NOMO-1 treated with DMSO at 0.1 percent for 48 hours (cell line): ENCODE measurements around the gene SUSD5.

Source experiments
- DNase-seq: peaks from one replicate; lab custom pipeline; 2025; ENCODE audit not compliant: unreplicated experiment; lab: John Stamatoyannopoulos, UW

Gene SUSD5

GRCh38 chr3:33117461-33117860 lies 101.1 kb downstream of the SUSD5 start:
- no peak for DNase-seq

- DNase-seq = peak; percentile 89
Measured at GRCh38 chr3:33115024-33115768, 103.4 kb downstream of the SUSD5 start.

- DNase-seq = no peak
Measured at GRCh38 chr3:33114622-33115023, 104.0 kb downstream of the SUSD5 start.

DNA sequence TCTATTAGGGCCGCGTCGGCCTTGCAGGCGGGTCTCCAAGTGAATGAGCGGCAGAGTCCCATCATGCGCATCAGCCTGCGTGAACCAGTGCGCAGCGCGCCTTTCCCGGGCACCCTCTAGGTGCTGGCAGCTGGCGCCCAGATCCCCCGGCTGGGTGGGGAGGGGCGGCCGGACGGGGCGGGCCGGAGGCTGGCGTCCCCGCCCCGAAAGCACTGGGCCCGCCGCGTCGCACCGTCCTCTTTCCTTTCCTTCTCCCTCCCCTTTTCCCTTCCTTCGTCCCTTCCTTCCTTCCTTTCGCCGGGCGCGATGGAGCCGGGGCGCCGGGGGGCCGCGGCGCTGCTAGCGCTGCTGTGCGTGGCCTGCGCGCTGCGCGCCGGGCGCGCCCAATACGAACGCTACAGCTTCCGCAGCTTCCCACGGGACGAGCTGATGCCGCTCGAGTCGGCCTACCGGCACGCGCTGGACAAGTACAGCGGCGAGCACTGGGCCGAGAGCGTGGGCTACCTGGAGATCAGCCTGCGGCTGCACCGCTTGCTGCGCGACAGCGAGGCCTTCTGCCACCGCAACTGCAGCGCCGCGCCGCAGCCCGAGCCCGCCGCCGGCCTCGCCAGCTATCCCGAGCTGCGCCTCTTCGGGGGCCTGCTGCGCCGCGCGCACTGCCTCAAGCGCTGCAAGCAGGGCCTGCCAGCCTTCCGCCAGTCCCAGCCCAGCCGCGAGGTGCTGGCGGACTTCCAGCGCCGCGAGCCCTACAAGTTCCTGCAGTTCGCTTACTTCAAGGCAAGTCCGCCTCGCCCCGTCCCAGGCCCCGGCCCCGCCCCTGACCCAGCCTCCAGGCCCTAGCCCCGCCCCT lies 104.6 kb downstream of the SUSD5 start, which contains the start of gene CRTAP:
CRTAP (plus strand) TSS at position 243 of the 850 bp plus-strand sequence; CDS start at position 307, 64 bp downstream.
- peak; percentile 91 for DNase-seq

DNA sequence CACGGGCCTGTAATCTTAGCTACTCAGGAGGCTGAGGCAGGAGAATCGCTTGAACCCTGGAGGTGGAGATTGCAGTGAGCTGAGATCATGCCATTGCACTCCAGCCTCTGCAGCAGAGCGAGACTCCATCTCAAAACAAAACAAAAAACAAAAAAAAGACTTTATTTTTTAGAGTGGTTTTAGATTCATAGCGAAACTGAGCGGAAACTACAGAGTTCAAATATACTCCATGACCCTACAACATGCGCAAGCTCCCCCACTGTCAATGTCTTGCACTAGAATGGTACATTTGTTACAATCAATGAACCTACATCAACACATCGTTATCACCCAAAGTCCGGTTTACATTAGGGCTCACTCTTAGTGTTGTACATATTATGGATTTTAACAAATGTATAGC lies 107.0 kb downstream of the SUSD5 start:
- DNase-seq = no peak

DNA sequence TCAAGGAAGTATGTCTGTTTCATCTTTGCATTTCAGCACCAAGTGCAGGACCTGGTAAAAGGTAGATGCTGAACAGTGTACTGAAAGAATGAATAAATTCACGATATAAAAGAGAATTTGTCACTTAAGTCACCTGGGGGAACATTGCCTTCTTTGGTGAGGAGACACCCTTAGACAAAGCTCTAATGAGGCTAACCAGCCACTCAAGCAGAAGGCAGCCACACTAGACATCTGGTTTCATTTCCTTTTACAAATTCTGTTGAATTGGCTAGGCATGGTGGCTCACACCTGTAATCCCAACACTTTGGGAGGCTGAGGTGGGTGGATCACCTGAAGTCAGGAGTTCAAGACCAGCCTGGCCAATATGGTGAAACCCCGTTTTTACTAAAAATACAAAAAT lies 111.8 kb downstream of the SUSD5 start:
- DNase-seq = peak; percentile 54

GRCh38 chr3:33105341-33105948 lies 113.2 kb downstream of the SUSD5 start:
- peak; percentile 19 for DNase-seq

- no peak for DNase-seq
Measured at GRCh38 chr3:33104803-33105202, 113.8 kb downstream of the SUSD5 start.

- DNase-seq = peak; percentile 62
Measured at GRCh38 chr3:33103480-33103879, 115.1 kb downstream of the SUSD5 start.

DNA sequence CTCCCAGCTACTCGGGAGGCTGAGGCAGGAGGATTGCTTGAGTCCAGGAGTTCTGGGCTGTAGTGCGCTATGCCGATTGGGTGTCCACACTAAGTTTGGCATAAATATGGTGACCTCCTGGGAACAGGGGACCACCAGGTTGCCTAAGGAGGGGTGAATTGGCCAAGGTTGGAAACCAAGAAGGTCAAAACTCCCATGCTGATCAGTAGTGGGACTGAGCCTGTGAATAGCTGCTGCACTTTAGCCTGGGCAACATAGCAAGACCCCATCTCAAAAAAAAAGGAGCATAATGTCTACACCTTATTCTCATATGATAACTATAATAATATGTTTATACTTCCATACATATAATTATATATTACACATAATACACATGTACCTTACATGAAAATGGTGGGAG lies 115.6 kb downstream of the SUSD5 start:
- DNase-seq = no peak

GRCh38 chr3:33100229-33100628 lies 118.4 kb downstream of the SUSD5 start:
- no peak for DNase-seq
